ENCODE data around the gene FLNB. TPM values are rescaled to one million over a fixed set of nuclear protein-coding genes. Genes with fewer than 3 reads are reported as not detected.
"Not testable (repeated sequence)": the region's sequence is repeated elsewhere in the genome, so short reads cannot be mapped to it uniquely, and the experiment has no call there.

The FLNB gene
- total RNA-seq, 4 donors from 2014 or later = 61.9 to 114 (median 89.9) TPM

DNA sequence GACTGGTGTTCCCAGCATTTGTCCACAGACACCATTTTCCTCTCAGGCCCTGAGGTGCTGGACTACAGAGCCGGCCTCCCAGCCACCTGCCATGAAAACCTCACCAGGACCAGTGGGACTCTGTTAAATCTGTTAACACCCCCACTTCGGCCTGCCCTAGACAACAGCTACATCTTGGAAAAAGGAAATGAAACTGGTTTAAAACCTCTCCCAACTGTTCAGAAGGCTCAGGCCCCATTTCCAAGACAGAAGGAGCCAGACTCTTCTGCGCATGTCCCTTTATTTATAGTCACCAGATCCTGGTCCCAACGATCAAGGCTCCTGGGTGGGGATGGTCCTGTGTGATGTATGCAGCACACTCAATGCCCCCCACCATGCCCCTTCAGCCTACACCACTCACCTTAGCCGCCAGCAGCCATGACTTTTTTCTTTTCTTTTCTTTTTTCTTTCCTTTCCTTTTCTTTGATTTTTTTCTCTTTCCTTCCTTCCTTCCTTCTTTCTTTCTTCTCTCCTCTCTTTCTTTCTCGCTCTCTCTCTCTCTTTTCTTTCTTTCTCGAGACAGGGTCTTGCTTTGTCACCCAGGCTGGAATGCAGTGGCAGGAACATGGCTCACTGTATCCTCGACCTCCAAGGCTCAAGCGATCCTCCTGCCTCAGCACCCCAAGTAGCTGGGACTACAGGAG is 25.5 kb upstream of the FLNB start:
- H3K4me1 ChIP-seq = peaks cover 16 to 35% (median 27%) of the 10 kb centered on the region in 4 donors
- H3K27me3 ChIP-seq = no peaks in the 10 kb centered on the region
- TF ChIP-seq POLR2A (IDR thresholded peaks at IDR 0.05; ENCODE audit: low read depth) (no peak), POLR2AphosphoS5 (IDR thresholded peaks at IDR 0.05) (no peak), EP300 (IDR thresholded peaks at IDR 0.05) (no peak), CTCF (IDR thresholded peaks at IDR 0.05) (no peak)
- H3K27ac ChIP-seq (replicated peaks in 1 of 4) = peak overlapping the region in 1 of 4 donors; percentile 40
- WGBS = 88% methylated on average over 9 of the region's 9 CpGs
- H3K4me3 ChIP-seq = no peak overlapping the region
- no peak for DNase-seq (ENCODE audit: extremely low spot score)
- H3K9me3 ChIP-seq = no peaks in the 10 kb centered on the region
- intact Hi-C loops (cut with DNase I) = no loop called here
- no peaks in the 10 kb centered on the region for H3K36me3 ChIP-seq

GRCh38 chr3:57983734-57984518 is 24.3 kb upstream of the FLNB start:
- WGBS = 12% methylated on average over 5 of the region's 5 CpGs
- Histone ChIP-seq H3K4me3 (no peak overlapping the region), H3K27me3 (no peaks in the 10 kb centered on the region), H3K4me1 (peaks cover 16 to 30% (median 21%) of the 10 kb centered on the region in 4 donors), H3K36me3 (no peaks in the 10 kb centered on the region), H3K27ac (replicated peaks in 1 of 4) (peak overlapping the region; percentile 40 to 61 (median 52)), H3K9me3 (no peaks in the 10 kb centered on the region)
- intact Hi-C loops (cut with DNase I) = no loop called here
- no peak for DNase-seq (ENCODE audit: extremely low spot score)
- no peak for TF ChIP-seq POLR2A (IDR thresholded peaks at IDR 0.05; ENCODE audit: low read depth)
- peak; percentile 51 to 62 for TF ChIP-seq POLR2AphosphoS5 (IDR thresholded peaks at IDR 0.05)

- 77% methylated on average over 8 of the region's 9 CpGs for WGBS
- Histone ChIP-seq H3K4me3 (no peak overlapping the region), H3K27ac (replicated peaks in 1 of 4) (no peak overlapping the region), H3K4me1 (peaks cover 16 to 30% (median 21%) of the 10 kb centered on the region in 4 donors), H3K9me3 (no peaks in the 10 kb centered on the region), H3K36me3 (no peaks in the 10 kb centered on the region), H3K27me3 (no peaks in the 10 kb centered on the region)
- no peak for TF ChIP-seq CTCF (IDR thresholded peaks at IDR 0.05)
- no peak for TF ChIP-seq POLR2A (IDR thresholded peaks at IDR 0.05; ENCODE audit: low read depth)
- no peak for TF ChIP-seq POLR2AphosphoS5 (IDR thresholded peaks at IDR 0.05)
- no peak for TF ChIP-seq EP300 (IDR thresholded peaks at IDR 0.05)
- intact Hi-C loops (cut with DNase I) = no loop called here
- DNase-seq (ENCODE audit: extremely low spot score) = no peak
Observed at GRCh38 chr3:57985176-57985983, 22.8 kb upstream of the FLNB start.

DNA sequence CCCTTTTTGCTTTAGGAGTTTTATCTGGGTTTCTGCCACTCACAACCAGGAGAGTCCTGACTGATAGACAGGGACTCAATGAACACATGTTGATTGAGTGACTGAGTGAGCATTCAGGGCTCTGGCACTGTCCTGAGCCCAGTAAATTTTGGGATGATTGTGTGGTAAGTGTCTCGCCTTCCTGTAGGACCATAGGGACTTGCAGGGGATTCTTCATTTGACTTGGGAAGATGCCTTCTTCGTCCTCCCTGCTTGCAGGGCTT is 22.3 kb upstream of the FLNB start:
- no peaks in the 10 kb centered on the region for H3K9me3 ChIP-seq
- no peak overlapping the region for H3K27ac ChIP-seq (replicated peaks in 1 of 4)
- peaks cover 16 to 30% (median 21%) of the 10 kb centered on the region in 4 donors for H3K4me1 ChIP-seq
- WGBS = 100% methylated on average over 2 of the region's 2 CpGs
- no peaks in the 10 kb centered on the region for H3K36me3 ChIP-seq
- intact Hi-C loops (cut with DNase I) = no loop called here
- TF ChIP-seq POLR2AphosphoS5 (IDR thresholded peaks at IDR 0.05) = no peak
- TF ChIP-seq POLR2A (IDR thresholded peaks at IDR 0.05; ENCODE audit: low read depth) = no peak
- no peak for TF ChIP-seq EP300 (IDR thresholded peaks at IDR 0.05)
- no peak for TF ChIP-seq CTCF (IDR thresholded peaks at IDR 0.05)
- H3K27me3 ChIP-seq = no peaks in the 10 kb centered on the region
- no peak overlapping the region for H3K4me3 ChIP-seq
- DNase-seq (ENCODE audit: extremely low spot score) = no peak

DNA sequence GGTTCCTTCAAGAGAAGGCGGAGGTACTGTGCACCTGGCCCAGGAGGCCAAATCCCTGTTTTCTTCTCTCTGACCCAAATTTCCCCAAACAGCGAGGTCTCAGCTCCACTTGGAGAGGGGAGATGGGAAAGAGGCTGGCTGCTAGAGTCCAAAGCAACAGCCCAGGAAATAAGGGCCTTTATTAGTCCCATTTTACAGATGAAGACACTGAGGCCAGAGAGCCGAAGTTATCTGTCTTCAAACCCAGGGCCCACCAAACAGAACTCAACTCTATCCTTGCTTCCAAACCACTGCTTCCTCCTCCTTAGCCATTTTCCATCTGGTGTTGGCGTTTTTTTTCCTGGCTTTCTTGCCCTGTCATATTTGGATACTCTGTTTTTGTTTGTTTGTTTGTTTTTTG is 22.0 kb upstream of the FLNB start:
- no peak for TF ChIP-seq EP300 (IDR thresholded peaks at IDR 0.05)
- no peak for TF ChIP-seq CTCF (IDR thresholded peaks at IDR 0.05)
- no peak for TF ChIP-seq POLR2AphosphoS5 (IDR thresholded peaks at IDR 0.05)
- no peak for TF ChIP-seq POLR2A (IDR thresholded peaks at IDR 0.05; ENCODE audit: low read depth)
- 96% methylated on average over 4 of the region's 4 CpGs for WGBS
- DNase-seq (ENCODE audit: extremely low spot score) = no peak
- Histone ChIP-seq H3K9me3 (no peaks in the 10 kb centered on the region), H3K36me3 (no peaks in the 10 kb centered on the region), H3K4me1 (peaks cover 16 to 27% (median 21%) of the 10 kb centered on the region in 4 donors), H3K27me3 (no peaks in the 10 kb centered on the region), H3K4me3 (no peak overlapping the region), H3K27ac (replicated peaks in 1 of 4) (no peak overlapping the region)
- intact Hi-C loops (cut with DNase I) = no loop called here

DNA sequence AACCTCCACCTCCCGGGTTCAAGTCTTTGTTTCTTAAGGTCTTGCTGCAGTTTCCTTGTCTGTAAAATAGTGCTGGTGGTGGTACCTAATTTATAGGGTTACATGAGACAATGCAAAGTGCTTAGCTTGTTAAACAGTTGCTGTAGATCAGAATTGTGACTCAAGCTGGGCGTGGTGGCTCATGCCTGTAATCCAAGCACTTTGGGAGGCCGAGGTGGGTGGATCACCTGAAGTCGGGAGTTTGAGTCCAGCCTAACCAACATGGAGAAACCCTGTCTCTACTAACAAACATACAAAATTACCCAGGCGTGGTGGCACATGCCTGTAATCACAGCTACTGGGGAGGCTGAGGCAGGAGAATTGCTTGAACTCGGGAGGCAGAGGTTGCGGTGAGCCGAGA is 19.0 kb upstream of the FLNB start:
- H3K27me3 ChIP-seq; H3K4me3 ChIP-seq; DNase-seq (ENCODE audit: extremely low spot score); H3K9me3 ChIP-seq; H3K4me1 ChIP-seq; H3K27ac ChIP-seq (replicated peaks in 1 of 4); intact Hi-C loops (cut with DNase I); H3K36me3 ChIP-seq: not testable (repeated sequence)
- WGBS = 86% methylated on average over 8 of the region's 8 CpGs

Measured in esophagus muscularis mucosa (tissue), 4 donors.